ENCODE measurements around the gene C11orf91. TPM values are rescaled to one million over a fixed set of nuclear protein-coding genes. Genes with fewer than 3 reads are reported as not detected.

Gene C11orf91
- total RNA-seq, 1 experiment from 2014 or later = not detected

DNA sequence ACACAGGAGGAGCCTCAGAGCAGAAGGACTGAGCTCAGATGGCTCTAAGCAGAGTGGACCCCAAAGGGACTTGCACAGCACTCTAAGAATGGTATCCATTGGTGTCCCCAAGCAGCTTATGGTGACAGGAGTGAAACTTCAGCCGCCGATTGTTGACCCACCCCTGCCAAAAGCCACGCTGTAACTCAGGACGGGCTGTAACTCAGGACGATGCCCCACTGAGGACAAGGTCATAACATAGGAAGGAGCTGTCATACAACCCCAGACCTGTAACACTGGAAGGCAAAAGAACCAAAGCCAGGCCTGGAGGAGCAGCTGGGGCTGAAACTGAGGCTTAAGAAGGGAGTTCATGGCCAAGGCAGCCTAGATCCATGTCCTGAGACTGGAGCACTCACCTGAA is 21.4 kb upstream of the C11orf91 start:
- Histone ChIP-seq H3K4me1 (replicated peaks; ENCODE audit: insufficient read depth) (peaks cover 38% of the 10 kb centered on the region), H3K27ac (peak overlapping the region; percentile 67), H3K36me3 (ENCODE audit: low read depth) (peaks cover 45% of the 10 kb centered on the region), H3K27me3 (ENCODE audit: insufficient read depth, low read depth) (no peaks in the 10 kb centered on the region), H3K79me2 (ENCODE audit: low read depth) (peaks cover 81% of the 10 kb centered on the region), H3K4me3 (no peak overlapping the region), H3F3A (ENCODE audit: insufficient read depth, low read depth) (peaks cover 45% of the 10 kb centered on the region; the same call in 1 of the 2 replicates), H2AFZ (no peak overlapping the region), H3K9me2 (ENCODE audit: insufficient read depth) (no peaks in the 10 kb centered on the region), H3K9me3 (ENCODE audit: insufficient read depth, low read depth) (no peaks in the 10 kb centered on the region), H3K4me2 (no peak overlapping the region; the same call in 1 of the 2 replicates), H4K20me1 (ENCODE audit: insufficient read depth) (peaks cover 36% of the 10 kb centered on the region)
- peak in 1 of 2 experiments; percentile 33 for DNase-seq
- no peak for TF ChIP-seq EZH2 (IDR thresholded peaks at IDR 0.05; ENCODE audit: low read depth)
- no peak for TF ChIP-seq CTCF (conservative IDR thresholded peaks at IDR 0.05)
- POLR2A ChIA-PET (ENCODE audit: unreplicated experiment) = interaction anchor here (0.8 kb wide), 1 partner anchor 30 kb away, joined by 8 read pairs; no protein-coding TSS in a partner anchor
- TSS peak; percentile 7 for BruUV-seq (replicated peaks)
- CTCF ChIA-PET = interaction anchor here (0.6 to 1.2 kb wide), 3 partner anchors 12 to 1587 kb away, joined by 3 to 13 read pairs (median 4); no protein-coding TSS in a partner anchor
- intact Hi-C loops (cut with micrococcal nuclease; ENCODE audit: unreplicated experiment) = no loop called here

- no peaks in the 10 kb centered on the region for H3K9me2 ChIP-seq (ENCODE audit: insufficient read depth)
- no peaks in the 10 kb centered on the region for H3K27me3 ChIP-seq (ENCODE audit: insufficient read depth, low read depth)
- DNase-seq = peak in 1 of 2 experiments; percentile 32
- peaks cover 51% of the 10 kb centered on the region; the same call in 1 of the 2 replicates for H3F3A ChIP-seq (ENCODE audit: insufficient read depth, low read depth)
- no peak overlapping the region for H3K4me2 ChIP-seq
- peaks cover 50% of the 10 kb centered on the region for H3K36me3 ChIP-seq (ENCODE audit: low read depth)
- TF ChIP-seq CTCF (conservative IDR thresholded peaks at IDR 0.05) = no peak
- TF ChIP-seq EZH2 (IDR thresholded peaks at IDR 0.05; ENCODE audit: low read depth) = no peak
- intact Hi-C loops (cut with micrococcal nuclease; ENCODE audit: unreplicated experiment) = no loop called here
- ChIA-PET CTCF (interaction anchor here (0.6 to 1.2 kb wide), 2 partner anchors 21 to 1586 kb away, joined by 3 to 13 read pairs; no protein-coding TSS in a partner anchor), POLR2A (ENCODE audit: unreplicated experiment) (no interaction called here)
- peaks cover 38% of the 10 kb centered on the region for H3K4me1 ChIP-seq (replicated peaks; ENCODE audit: insufficient read depth)
- no peak overlapping the region for H2AFZ ChIP-seq
- peaks cover 76% of the 10 kb centered on the region for H3K79me2 ChIP-seq (ENCODE audit: low read depth)
- no peak overlapping the region for H3K4me3 ChIP-seq
- H4K20me1 ChIP-seq (ENCODE audit: insufficient read depth) = peaks cover 32% of the 10 kb centered on the region
- BruUV-seq (replicated peaks) = no TSS peak
- H3K27ac ChIP-seq = no peak overlapping the region
- H3K9me3 ChIP-seq (ENCODE audit: insufficient read depth, low read depth) = no peaks in the 10 kb centered on the region
Measured at GRCh38 chr11:33721426-33721825, 20.8 kb upstream of the C11orf91 start.

DNA sequence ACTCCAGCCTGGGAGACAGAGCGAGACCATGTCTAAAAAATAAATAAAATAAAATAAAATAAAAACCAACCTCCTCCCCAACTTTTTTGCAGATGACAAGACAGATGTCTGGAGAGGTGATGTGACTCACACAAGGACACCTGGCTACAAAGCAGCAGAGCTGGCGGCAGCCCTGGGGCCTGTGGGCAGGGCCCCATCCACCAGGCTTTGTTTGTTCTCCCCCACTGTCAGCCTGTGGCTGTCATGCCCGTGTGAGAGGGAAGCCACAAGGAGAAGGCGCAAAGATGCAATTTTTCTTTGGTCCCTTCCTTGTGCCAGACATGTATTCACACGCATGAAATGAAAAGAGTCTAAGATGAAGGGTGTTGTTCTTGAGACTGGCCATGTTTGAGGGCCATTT is 19.0 kb upstream of the C11orf91 start:
- H3K4me2 ChIP-seq = no peak overlapping the region
- H3K36me3 ChIP-seq (ENCODE audit: low read depth) = peaks cover 60% of the 10 kb centered on the region
- no peak overlapping the region for H3K4me3 ChIP-seq
- 0 out of 2 replicates have a peak, but pooled peaks cover 25% of the 10 kb centered on the region for H4K20me1 ChIP-seq (ENCODE audit: insufficient read depth)
- peaks cover 36% of the 10 kb centered on the region for H3K4me1 ChIP-seq (replicated peaks; ENCODE audit: insufficient read depth)
- no peak overlapping the region for H3K27ac ChIP-seq
- H2AFZ ChIP-seq = no peak overlapping the region
- H3K27me3 ChIP-seq (ENCODE audit: insufficient read depth, low read depth) = no peaks in the 10 kb centered on the region
- no peaks in the 10 kb centered on the region for H3K9me3 ChIP-seq (ENCODE audit: insufficient read depth, low read depth)
- TF ChIP-seq CTCF (conservative IDR thresholded peaks at IDR 0.05) (no peak), EZH2 (IDR thresholded peaks at IDR 0.05; ENCODE audit: low read depth) (no peak)
- peak in 1 of 2 experiments; percentile 34 for DNase-seq
- H3F3A ChIP-seq (ENCODE audit: insufficient read depth, low read depth) = peaks cover 48% of the 10 kb centered on the region; the same call in 1 of the 2 replicates
- BruUV-seq (replicated peaks) = no TSS peak
- CTCF ChIA-PET = interaction anchor here (1.5 kb wide), 1 partner anchor 18 kb away, joined by 3 read pairs; no protein-coding TSS in a partner anchor
- H3K79me2 ChIP-seq (ENCODE audit: low read depth) = peaks cover 57% of the 10 kb centered on the region
- no peaks in the 10 kb centered on the region for H3K9me2 ChIP-seq (ENCODE audit: insufficient read depth)
- intact Hi-C loops (cut with micrococcal nuclease; ENCODE audit: unreplicated experiment) = loop anchor here (5.0 kb wide), 1 partner anchor 108 kb away; no protein-coding TSS in a partner anchor
- POLR2A ChIA-PET (ENCODE audit: unreplicated experiment) = interaction anchor here (0.6 to 0.8 kb wide), 3 partner anchors 15 to 709 kb away, joined by 3 to 8 read pairs (median 3); no protein-coding TSS in a partner anchor
